Measurements from ENCODE around the gene TRAPPC8.

- no peak for TF ChIP-seq RFX5 (IDR thresholded peaks at IDR 0.05; ENCODE audit: low read depth, low read length)
- no peak for TF ChIP-seq CTCF (IDR thresholded peaks at IDR 0.05 in 2 of 3, conservative IDR thresholded peaks at IDR 0.05 in 1 of 3; ENCODE audit: control insufficient read depth in 2 of 3, extremely low read depth in 1 of 3, insufficient read depth in 1 of 3, low read depth in 3 of 3, low read length in 3 of 3)
- TF ChIP-seq EZH2 (IDR thresholded peaks at IDR 0.05; ENCODE audit: borderline replicate concordance, control insufficient read depth, low read depth, low read length), result no peak
- no peak for TF ChIP-seq POLR2A (IDR thresholded peaks at IDR 0.05; ENCODE audit: low read depth, low read length)
- TF ChIP-seq CEBPB (IDR thresholded peaks at IDR 0.05; ENCODE audit: borderline replicate concordance in 1 of 2, low read depth in 2 of 2, low read length in 2 of 2), result no peak
- TF ChIP-seq ZNF384 (IDR thresholded peaks at IDR 0.05; ENCODE audit: borderline replicate concordance, low read depth, low read length), result no peak
- no peak for TF ChIP-seq SP1 (IDR thresholded peaks at IDR 0.05; ENCODE audit: low read depth, low read length)
- TF ChIP-seq FOXM1 (IDR thresholded peaks at IDR 0.05; ENCODE audit: low read depth, low read length), result no peak
- TF ChIP-seq POLR2AphosphoS5 (IDR thresholded peaks at IDR 0.05; ENCODE audit: low read length), result no peak
Measured at GRCh38 chr18:31857526-31858106, 85.3 kb downstream of the TRAPPC8 start.
